SU-DHL-6 (cell line): ENCODE measurements around the gene PPP1R2B.
"Not testable (repeated sequence)": the region's sequence is repeated elsewhere in the genome, so short reads cannot be mapped to it uniquely, and the experiment has no call there.

Source experiments
- H2AFZ ChIP-seq: fragments of 200-600 bp; sonication (generic); 2 replicates; pipeline ENCODE4 v1.6.1; 2014; ENCODE audit warnings: low read depth, mild to moderate bottlenecking, moderate library complexity, mixed read lengths, antibody characterized with exemption, low read length; ENCODE audit not compliant: severe bottlenecking
- H3F3A ChIP-seq: fragments of 200-600 bp; shearing (Covaris generic); 2 replicates; pipeline ENCODE4 v1.6.0; 2016; ENCODE audit warnings: antibody characterized with exemption, mild to moderate bottlenecking; ENCODE audit not compliant: insufficient read depth
- H3K27ac ChIP-seq: fragments of 200-600 bp; sonication (generic); 2 replicates; pipeline ENCODE4 v1.5.1; 2016; ENCODE audit warnings: low read depth, mild to moderate bottlenecking, low read length, moderate library complexity, mixed read lengths
- H3K27me3 ChIP-seq: fragments of 200-600 bp; sonication (generic), shearing (Covaris generic); 2 replicates; pipeline ENCODE4 v1.6.0; 2014; ENCODE audit warnings: mild to moderate bottlenecking, low read length
- H3K36me3 ChIP-seq: fragments of 200-600 bp; sonication (generic); 2 replicates; pipeline ENCODE4 v1.6.1; 2014; ENCODE audit warnings: mild to moderate bottlenecking, low read length, mixed read lengths
- H3K4me2 ChIP-seq: fragments of 300-600, 200-600 bp; shearing (Covaris generic), sonication (generic); 2 replicates; pipeline ENCODE4 v1.6.0; 2014; ENCODE audit warnings: low read length, low read depth, mild to moderate bottlenecking; ENCODE audit not compliant: poor library complexity, severe bottlenecking
- H3K4me3 ChIP-seq: fragments of 200-600 bp; sonication (generic); 2 replicates; pipeline ENCODE4 v1.5.1; 2014; ENCODE audit warnings: antibody characterized with exemption, low read length, mild to moderate bottlenecking, mixed read lengths; ENCODE audit not compliant: insufficient read depth, poor library complexity, severe bottlenecking
- H3K79me2 ChIP-seq: fragments of 200-600 bp; sonication (generic); 2 replicates; pipeline ENCODE4 v1.6.1; 2014; ENCODE audit warnings: mild to moderate bottlenecking, low read length, moderate library complexity; ENCODE audit not compliant: insufficient read depth
- H3K9ac ChIP-seq: fragments of 200-600 bp; sonication (generic); 2 replicates; pipeline ENCODE4 v1.7.0; 2014; ENCODE audit warnings: mild to moderate bottlenecking, low read length
- H3K9me2 ChIP-seq: fragments of 200-600 bp; sonication (generic); replicated peaks from 2 replicates; pipeline ENCODE4 v1.6.1; 2014; ENCODE audit warnings: low read length; ENCODE audit not compliant: insufficient read depth
- H3K9me3 ChIP-seq: fragments of 200-600 bp; sonication (generic); 2 replicates; pipeline ENCODE4 v1.6.1; 2014; ENCODE audit warnings: low read length, mixed read lengths; ENCODE audit not compliant: insufficient read depth
- H4K20me1 ChIP-seq: fragments of 200-600 bp; sonication (generic); 2 replicates; pipeline ENCODE4 v1.6.1; 2014; ENCODE audit warnings: low read depth, mild to moderate bottlenecking, antibody characterized with exemption, low read length, moderate library complexity, mixed read lengths
- EZH2phosphoT487 ChIP-seq: fragments of 200-600 bp; sonication (generic), shearing (Covaris generic); conservative IDR thresholded peaks from 2 replicates; pipeline ENCODE4 v1.6.1; 2018; ENCODE audit warnings: mild to moderate bottlenecking, antibody characterized with exemption, low read length, moderate library complexity, mixed read lengths
- TF ChIP-seq, protein P1 (sequence below): fragments of 200-600 bp; sonication (generic); IDR thresholded peaks from one replicate; pipeline ENCODE4 v1.5.1; 2017; ENCODE audit warnings: antibody characterized with exemption, mild to moderate bottlenecking, low read length, moderate library complexity; ENCODE audit not compliant: insufficient read depth, poor library complexity, severe bottlenecking

The PPP1R2B gene

DNA sequence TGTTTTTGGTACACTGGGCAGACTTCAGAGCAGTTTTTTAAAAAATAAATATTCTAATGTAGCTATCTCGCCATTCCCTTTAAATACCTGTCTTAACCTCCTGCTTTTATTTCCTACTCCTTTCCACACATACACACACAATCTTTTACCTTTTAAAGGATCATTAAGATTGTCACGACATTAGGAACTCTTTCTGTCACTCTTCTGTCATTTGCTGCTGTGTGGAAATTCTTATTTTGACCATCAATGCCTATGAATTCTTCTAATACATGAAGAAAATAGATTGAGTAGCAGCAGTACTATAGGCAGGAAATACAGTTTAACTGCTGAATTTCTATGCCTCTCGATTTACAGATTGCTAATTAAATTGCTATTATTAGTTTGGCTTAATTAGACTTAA lies 1.8 kb downstream of the PPP1R2B start:
- Histone ChIP-seq H3K9me2 (no peaks in the 10 kb centered on the region), H3K4me2 (no peak overlapping the region), H2AFZ (no peak overlapping the region), H3K27me3 (no peaks in the 10 kb centered on the region), H3K9me3 (0 out of 2 replicates have a peak, but pooled peaks cover 4% of the 10 kb centered on the region), H3K79me2 (no peaks in the 10 kb centered on the region), H3K27ac (no peak overlapping the region), H4K20me1 (no peaks in the 10 kb centered on the region), H3K36me3 (peaks cover 12% of the 10 kb centered on the region), H3F3A (no peaks in the 10 kb centered on the region), H3K9ac (no peak overlapping the region), H3K4me3 (no peak overlapping the region)
- no peak for TF ChIP-seq EZH2phosphoT487
- TF ChIP-seq, protein P1, sequence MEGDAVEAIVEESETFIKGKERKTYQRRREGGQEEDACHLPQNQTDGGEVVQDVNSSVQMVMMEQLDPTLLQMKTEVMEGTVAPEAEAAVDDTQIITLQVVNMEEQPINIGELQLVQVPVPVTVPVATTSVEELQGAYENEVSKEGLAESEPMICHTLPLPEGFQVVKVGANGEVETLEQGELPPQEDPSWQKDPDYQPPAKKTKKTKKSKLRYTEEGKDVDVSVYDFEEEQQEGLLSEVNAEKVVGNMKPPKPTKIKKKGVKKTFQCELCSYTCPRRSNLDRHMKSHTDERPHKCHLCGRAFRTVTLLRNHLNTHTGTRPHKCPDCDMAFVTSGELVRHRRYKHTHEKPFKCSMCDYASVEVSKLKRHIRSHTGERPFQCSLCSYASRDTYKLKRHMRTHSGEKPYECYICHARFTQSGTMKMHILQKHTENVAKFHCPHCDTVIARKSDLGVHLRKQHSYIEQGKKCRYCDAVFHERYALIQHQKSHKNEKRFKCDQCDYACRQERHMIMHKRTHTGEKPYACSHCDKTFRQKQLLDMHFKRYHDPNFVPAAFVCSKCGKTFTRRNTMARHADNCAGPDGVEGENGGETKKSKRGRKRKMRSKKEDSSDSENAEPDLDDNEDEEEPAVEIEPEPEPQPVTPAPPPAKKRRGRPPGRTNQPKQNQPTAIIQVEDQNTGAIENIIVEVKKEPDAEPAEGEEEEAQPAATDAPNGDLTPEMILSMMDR = no peak

DNA sequence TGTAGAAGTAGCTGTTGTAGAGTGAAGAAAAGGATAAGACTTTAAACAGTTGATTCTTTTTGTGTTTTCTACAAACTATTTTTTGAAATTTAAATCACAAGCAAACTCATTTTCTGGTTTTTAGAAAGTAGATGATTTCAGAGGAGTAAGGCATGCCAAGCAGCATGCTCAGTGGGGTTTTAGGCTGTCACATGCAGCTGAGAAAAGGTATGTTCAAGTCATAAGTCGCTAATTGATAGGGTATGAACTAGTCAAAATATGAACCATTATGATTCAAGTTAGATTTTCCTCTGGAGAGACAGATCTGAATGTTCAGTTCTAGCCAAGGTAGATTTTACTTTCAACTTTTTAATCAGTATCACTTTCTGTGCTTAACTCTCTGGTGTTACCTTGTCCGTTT lies 3.0 kb downstream of the PPP1R2B start:
- H3K9me2 ChIP-seq, H3K4me2 ChIP-seq, H3K27ac ChIP-seq, H4K20me1 ChIP-seq, H3F3A ChIP-seq, H3K79me2 ChIP-seq, H3K9me3 ChIP-seq, H3K4me3 ChIP-seq, H3K9ac ChIP-seq, H2AFZ ChIP-seq, H3K27me3 ChIP-seq: not testable (repeated sequence)
- H3K36me3 ChIP-seq = peaks cover 12% of the 10 kb centered on the region

DNA sequence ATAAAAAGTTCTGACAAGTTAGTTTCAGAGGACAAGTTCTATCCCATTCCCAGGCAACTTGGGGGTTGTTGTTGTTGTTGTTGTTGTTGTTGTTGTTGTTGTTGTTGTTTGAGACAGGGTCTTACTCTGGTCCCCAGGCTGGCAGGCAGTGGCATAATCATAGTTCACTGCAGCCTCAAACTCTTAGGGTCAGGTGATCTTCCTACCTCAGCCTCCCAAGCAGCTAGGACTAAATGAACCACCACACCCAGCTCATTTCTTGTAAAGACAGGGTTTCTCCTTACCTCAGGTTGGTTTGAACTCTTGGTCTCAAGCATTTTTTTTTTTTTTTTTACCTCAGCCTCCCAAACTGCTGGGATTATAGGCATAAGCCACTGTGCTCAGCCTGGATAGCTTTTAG lies 15.3 kb downstream of the PPP1R2B start:
- Histone ChIP-seq H3K36me3 (no peaks in the 10 kb centered on the region), H3K4me3 (no peak overlapping the region), H3K27me3 (no peaks in the 10 kb centered on the region), H3F3A (no peaks in the 10 kb centered on the region), H3K9ac (no peak overlapping the region), H3K27ac (no peak overlapping the region), H4K20me1 (no peaks in the 10 kb centered on the region), H3K79me2 (no peaks in the 10 kb centered on the region), H3K4me2 (no peak overlapping the region), H2AFZ (no peak overlapping the region), H3K9me2 (no peaks in the 10 kb centered on the region), H3K9me3 (no peaks in the 10 kb centered on the region)
- TF ChIP-seq, protein P1 = no peak
- no peak for TF ChIP-seq EZH2phosphoT487

DNA sequence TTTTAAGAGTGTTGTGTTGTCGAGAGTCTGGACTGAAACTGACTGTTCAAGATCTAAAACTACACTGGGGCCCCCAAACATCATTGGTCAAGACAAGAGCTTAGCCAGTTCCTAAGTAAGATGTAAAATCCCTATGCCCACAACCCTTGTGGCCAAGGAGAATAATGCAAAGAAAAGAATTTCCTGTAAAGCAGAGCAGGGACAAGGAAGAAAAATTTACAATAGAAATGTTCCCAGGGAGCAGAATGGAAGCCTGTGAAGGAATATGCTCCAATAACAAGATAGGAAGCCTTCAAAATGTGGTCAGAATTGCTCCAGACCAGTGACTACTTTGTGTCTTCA lies 20.4 kb downstream of the PPP1R2B start:
- TF ChIP-seq EZH2phosphoT487 = no peak
- TF ChIP-seq, protein P1 = no peak
- H2AFZ ChIP-seq = no peak overlapping the region
- H3K9ac ChIP-seq = no peak overlapping the region
- H3K27ac ChIP-seq = no peak overlapping the region
- 0 out of 2 replicates have a peak, but pooled peaks cover 2% of the 10 kb centered on the region for H3K36me3 ChIP-seq
- no peak overlapping the region for H3K4me2 ChIP-seq
- no peaks in the 10 kb centered on the region for H3K79me2 ChIP-seq
- H3F3A ChIP-seq = no peaks in the 10 kb centered on the region
- no peaks in the 10 kb centered on the region for H3K9me2 ChIP-seq
- H3K4me3 ChIP-seq = no peak overlapping the region
- no peaks in the 10 kb centered on the region for H4K20me1 ChIP-seq
- H3K27me3 ChIP-seq = no peaks in the 10 kb centered on the region
- peaks cover 6% of the 10 kb centered on the region; the same call in 1 of the 2 replicates for H3K9me3 ChIP-seq
